Upper lobe of right lung (tissue), 1 donor: ENCODE measurements around the gene SPACA7. TPM values are rescaled to one million over a fixed set of nuclear protein-coding genes. Genes with fewer than 3 reads are reported as not detected.
A peak's percentile ranks its signal among the peaks of the same experiment; 100 is the strongest.

Experiments
- ATAC-seq: fragments of 200-7000 bp; cut with Tn5 transposase; one replicate; pipeline ENCODE4 v1.9.1; 2020; ENCODE audit warnings: mild to moderate bottlenecking, moderate library complexity
- DNase-seq: peaks from one replicate; pipeline ENCODE4 v3.0.0-alpha.2; 2020
- H3K27ac ChIP-seq: fragments of 200-600 bp; one replicate; pipeline ENCODE4 v1.8.0; 2022
- H3K27me3 ChIP-seq: fragments of 200-600 bp; one replicate; pipeline ENCODE4 v1.8.0; 2022; ENCODE audit warnings: mild to moderate bottlenecking
- H3K36me3 ChIP-seq: fragments of 200-600 bp; one replicate; pipeline ENCODE4 v1.8.0; 2022
- H3K4me1 ChIP-seq: fragments of 200-600 bp; one replicate; pipeline ENCODE4 v1.8.0; 2022
- H3K4me3 ChIP-seq: fragments of 200-600 bp; one replicate; pipeline ENCODE4 v1.8.0; 2022; ENCODE audit warnings: mild to moderate bottlenecking
- H3K9me3 ChIP-seq: fragments of 200-600 bp; one replicate; pipeline ENCODE4 v1.8.0; 2022
- intact Hi-C: fragments of 100-400 bp; cut with DNase I; formaldehyde crosslinking; loops from one replicate; pipeline ENCODE4 v1.11.0; 2022
- total RNA-seq: library from RNA; stranded (reverse); fragmentation: NEBNext Ultra II Directional; extraction: Animal tissue kit (Norgen Biotek cat#: 25700); gene quantifications from one replicate; pipeline ENCODE4 v1.2.1, GENCODE V29; 2021
- TF ChIP-seq, protein P1 (sequence below): fragments of 200-600 bp; IDR thresholded peaks from one replicate; pipeline ENCODE4 v1.8.0; 2022; ENCODE audit warnings: antibody characterized with exemption
- donor health status: DM: no; HTN: yes; CAD: no; lungs with severe emphysema.

SPACA7 gene
- total RNA-seq, 1 donor from 2014 or later, result not detected

DNA sequence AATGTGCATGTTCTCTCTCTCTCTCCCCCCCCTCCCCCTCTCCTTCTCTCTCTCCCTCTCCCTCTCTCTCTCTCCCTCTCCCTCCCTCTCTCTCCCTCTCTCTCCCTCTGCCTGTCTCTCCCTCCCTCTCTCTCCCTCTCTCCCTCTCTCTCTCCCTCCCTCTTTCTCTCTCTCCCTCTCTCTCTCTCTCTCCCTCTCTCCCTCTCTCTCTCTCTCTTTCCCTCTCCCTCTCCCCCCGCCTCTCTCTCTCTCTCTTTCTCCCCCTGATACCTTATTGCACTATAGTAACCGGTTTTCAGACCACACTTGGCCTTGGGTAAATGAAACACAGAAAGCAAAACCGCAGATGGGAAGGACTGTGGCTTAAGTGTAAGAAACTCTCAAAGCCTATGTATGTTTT lies 34.7 kb upstream of the SPACA7 start:
- no peak for DNase-seq

DNA sequence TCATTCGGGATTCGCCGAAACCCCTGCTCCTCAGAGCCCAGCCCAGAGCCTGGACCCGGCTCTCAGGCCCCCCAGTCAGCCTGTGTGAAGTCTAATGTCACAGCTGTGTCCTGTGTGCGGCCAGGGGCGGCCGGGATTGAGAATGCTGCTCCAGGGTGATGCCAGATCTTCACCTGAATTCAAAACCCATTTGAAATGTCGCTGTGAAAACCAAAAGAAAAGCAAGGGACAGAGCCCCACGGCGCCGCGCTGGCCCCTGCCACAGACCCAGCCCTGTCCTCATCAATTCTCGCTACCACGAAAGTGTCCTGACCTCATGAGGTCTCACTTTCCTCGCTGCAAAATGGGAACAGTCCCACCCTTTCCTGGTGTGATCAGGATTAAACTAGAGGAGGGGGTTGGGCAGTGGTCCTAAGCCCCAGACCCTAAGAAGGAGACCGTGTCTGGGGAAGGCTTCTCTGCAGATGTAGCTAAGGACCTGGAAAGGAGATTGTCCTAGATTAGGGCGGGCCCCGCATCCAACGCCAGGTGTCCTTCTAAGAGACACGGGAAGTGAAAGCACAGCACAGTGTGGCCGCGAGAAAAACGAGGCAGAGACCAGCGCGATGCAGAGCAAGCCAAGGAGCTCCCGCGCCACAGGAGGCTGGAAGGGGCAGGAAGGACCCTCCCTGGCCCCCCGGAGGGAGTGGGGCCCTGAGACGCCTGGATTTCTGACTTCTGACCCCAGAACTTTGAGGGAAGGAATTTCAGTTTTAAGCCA lies 34.0 kb upstream of the SPACA7 start:
- Histone ChIP-seq H3K36me3 (no peaks in the 10 kb centered on the region), H3K4me1 (no peaks in the 10 kb centered on the region), H3K4me3 (no peak overlapping the region), H3K27ac (no peak overlapping the region), H3K9me3 (no peaks in the 10 kb centered on the region), H3K27me3 (peaks cover 50% of the 10 kb centered on the region)
- DNase-seq, result no peak
- intact Hi-C loops, result no loop called here
- ATAC-seq, result no peak
- TF ChIP-seq, protein P1, sequence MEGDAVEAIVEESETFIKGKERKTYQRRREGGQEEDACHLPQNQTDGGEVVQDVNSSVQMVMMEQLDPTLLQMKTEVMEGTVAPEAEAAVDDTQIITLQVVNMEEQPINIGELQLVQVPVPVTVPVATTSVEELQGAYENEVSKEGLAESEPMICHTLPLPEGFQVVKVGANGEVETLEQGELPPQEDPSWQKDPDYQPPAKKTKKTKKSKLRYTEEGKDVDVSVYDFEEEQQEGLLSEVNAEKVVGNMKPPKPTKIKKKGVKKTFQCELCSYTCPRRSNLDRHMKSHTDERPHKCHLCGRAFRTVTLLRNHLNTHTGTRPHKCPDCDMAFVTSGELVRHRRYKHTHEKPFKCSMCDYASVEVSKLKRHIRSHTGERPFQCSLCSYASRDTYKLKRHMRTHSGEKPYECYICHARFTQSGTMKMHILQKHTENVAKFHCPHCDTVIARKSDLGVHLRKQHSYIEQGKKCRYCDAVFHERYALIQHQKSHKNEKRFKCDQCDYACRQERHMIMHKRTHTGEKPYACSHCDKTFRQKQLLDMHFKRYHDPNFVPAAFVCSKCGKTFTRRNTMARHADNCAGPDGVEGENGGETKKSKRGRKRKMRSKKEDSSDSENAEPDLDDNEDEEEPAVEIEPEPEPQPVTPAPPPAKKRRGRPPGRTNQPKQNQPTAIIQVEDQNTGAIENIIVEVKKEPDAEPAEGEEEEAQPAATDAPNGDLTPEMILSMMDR, result no peak

More for the DNA sequence above, 34.7 kb upstream of the SPACA7 start:
- ATAC-seq, result no peak
- Histone ChIP-seq H3K27ac (no peak overlapping the region), H3K4me1 (no peaks in the 10 kb centered on the region), H3K27me3 (peaks cover 43% of the 10 kb centered on the region), H3K36me3 (no peaks in the 10 kb centered on the region), H3K4me3 (no peak overlapping the region), H3K9me3 (no peaks in the 10 kb centered on the region)
- TF ChIP-seq, protein P1, result no peak
- intact Hi-C loops, result no loop called here

DNA sequence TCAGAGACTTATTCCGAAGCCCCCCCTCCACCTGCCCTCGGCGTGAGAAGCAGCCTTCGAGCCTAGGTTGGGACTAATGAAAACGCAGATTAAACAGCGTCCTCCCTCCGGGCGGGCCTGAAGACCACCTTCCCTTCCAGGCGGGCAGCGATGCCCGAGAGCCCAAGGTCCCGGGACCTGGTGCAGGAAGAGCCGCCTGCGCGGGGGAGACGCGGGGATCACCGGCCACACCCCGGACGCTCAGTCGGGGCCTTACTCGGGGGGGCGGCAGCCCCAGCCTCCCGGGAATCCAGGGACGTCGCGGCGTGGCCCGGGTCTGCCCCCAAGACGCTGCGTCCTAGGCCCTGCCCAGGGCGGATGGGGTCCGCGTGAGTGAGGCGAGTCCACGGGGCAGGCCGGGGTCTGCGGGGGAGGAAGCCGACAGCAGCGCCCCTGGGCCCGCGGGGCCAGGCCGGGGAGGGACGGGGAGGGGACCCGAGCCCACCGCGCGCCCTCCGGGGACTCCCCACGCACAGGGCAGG lies 33.3 kb upstream of the SPACA7 start:
- TF ChIP-seq, protein P1, result no peak
- ATAC-seq (peak; percentile 25), DNase-seq (no peak)
- H3K4me1 ChIP-seq, result no peaks in the 10 kb centered on the region
- H3K9me3 ChIP-seq, result no peaks in the 10 kb centered on the region
- H3K36me3 ChIP-seq, result no peaks in the 10 kb centered on the region
- no peak overlapping the region for H3K27ac ChIP-seq
- H3K27me3 ChIP-seq, result peaks cover 55% of the 10 kb centered on the region
- H3K4me3 ChIP-seq, result no peak overlapping the region
- intact Hi-C loops, result no loop called here

DNA sequence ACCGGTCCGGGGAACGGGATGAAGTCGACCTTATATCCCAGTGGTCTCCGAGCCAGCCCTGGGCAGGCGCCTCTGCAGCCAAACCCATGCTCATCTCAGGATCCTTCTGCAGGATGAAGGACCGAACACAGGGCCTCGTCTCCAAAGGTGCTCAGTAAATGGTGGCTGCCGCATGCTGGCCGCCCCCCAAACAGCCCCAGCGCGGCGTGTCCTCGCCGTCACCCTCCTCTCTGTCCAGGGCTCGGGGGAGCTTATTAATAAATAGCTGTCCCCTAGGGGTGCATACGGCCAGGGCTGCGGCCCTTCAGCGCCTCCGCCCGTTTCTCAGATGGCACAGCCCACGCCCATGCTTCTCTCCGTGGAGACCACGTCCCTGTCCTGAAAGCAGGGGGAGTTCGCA lies 32.6 kb upstream of the SPACA7 start:
- TF ChIP-seq, protein P1, result no peak
- Histone ChIP-seq H3K9me3 (no peaks in the 10 kb centered on the region), H3K27me3 (peaks cover 55% of the 10 kb centered on the region), H3K4me1 (no peaks in the 10 kb centered on the region), H3K4me3 (no peak overlapping the region), H3K36me3 (no peaks in the 10 kb centered on the region), H3K27ac (no peak overlapping the region)
- DNase-seq, result peak; percentile 32
- ATAC-seq, result no peak
- intact Hi-C loops, result no loop called here

DNA sequence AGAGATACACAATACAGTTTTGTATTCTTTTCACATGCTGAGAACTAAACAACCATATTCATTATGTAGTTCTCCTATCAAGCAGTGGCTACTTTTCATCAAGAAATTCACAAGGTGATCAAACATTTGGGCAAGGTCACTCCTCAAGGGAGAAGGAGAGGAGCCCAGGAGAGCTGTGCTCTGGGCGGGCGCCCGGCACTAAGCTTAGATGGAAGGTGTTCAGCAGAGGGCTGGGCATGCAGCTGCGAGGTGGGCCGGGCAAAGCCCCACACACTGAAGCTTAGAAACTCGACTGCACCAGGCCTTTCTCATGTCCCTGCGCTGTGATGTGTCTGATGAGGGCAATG lies 30.4 kb upstream of the SPACA7 start:
- intact Hi-C loops, result no loop called here
- Histone ChIP-seq H3K9me3 (no peaks in the 10 kb centered on the region), H3K27me3 (peaks cover 55% of the 10 kb centered on the region), H3K27ac (no peak overlapping the region), H3K4me1 (no peaks in the 10 kb centered on the region), H3K4me3 (no peak overlapping the region), H3K36me3 (no peaks in the 10 kb centered on the region)
- DNase-seq, result peak; percentile 55
- TF ChIP-seq, protein P1, result no peak
- ATAC-seq, result no peak
